ENCODE data around the gene DMAC2L. TPM values are rescaled to one million over a fixed set of nuclear protein-coding genes. Genes with fewer than 3 reads are reported as not detected.
"Not testable (repeated sequence)": the region's sequence is repeated elsewhere in the genome, so short reads cannot be mapped to it uniquely, and the experiment has no call there.

Gene DMAC2L
- total and polyA plus RNA-seq, 2 experiments from 2014 or later: 8.5 to 33.3 TPM

GRCh38 chr14:50357124-50357523 lies 45.0 kb downstream of the DMAC2L start:
- no peak for TF ChIP-seq CTCF (IDR thresholded peaks at IDR 0.05; ENCODE audit: low read depth, low read length)
- H3K4me3 ChIP-seq: no peak overlapping the region
- H3K27me3 ChIP-seq: no peaks in the 10 kb centered on the region
- H3K36me3 ChIP-seq: no peaks in the 10 kb centered on the region
- H3K4me1 ChIP-seq (ENCODE audit: low read depth): no peaks in the 10 kb centered on the region
- H3K27ac ChIP-seq: no peak overlapping the region
- no peak for DNase-seq (ENCODE audit: low read depth in 1 of 2, low spot score in 1 of 2)
- H3K9me3 ChIP-seq (ENCODE audit: low read depth): no peaks in the 10 kb centered on the region

- TF ChIP-seq CTCF (IDR thresholded peaks at IDR 0.05; ENCODE audit: low read depth, low read length): no peak
- Histone ChIP-seq H3K27ac (no peak overlapping the region), H3K4me1 (ENCODE audit: low read depth) (no peaks in the 10 kb centered on the region), H3K36me3 (no peaks in the 10 kb centered on the region), H3K27me3 (no peaks in the 10 kb centered on the region), H3K4me3 (no peak overlapping the region), H3K9me3 (ENCODE audit: low read depth) (no peaks in the 10 kb centered on the region)
- DNase-seq (ENCODE audit: low read depth in 1 of 2, low spot score in 1 of 2): no peak
Observed at GRCh38 chr14:50357753-50358395, 45.8 kb downstream of the DMAC2L start.

GRCh38 chr14:50359631-50360030 lies 47.5 kb downstream of the DMAC2L start:
- TF ChIP-seq CTCF (IDR thresholded peaks at IDR 0.05; ENCODE audit: low read depth, low read length): no peak
- no peak for DNase-seq (ENCODE audit: low read depth in 1 of 2, low spot score in 1 of 2)
- Histone ChIP-seq H3K4me1 (ENCODE audit: low read depth) (no peaks in the 10 kb centered on the region), H3K9me3 (ENCODE audit: low read depth) (no peaks in the 10 kb centered on the region), H3K36me3 (no peaks in the 10 kb centered on the region), H3K27ac (no peak overlapping the region), H3K27me3 (no peaks in the 10 kb centered on the region), H3K4me3 (no peak overlapping the region)

- H3K27me3 ChIP-seq: no peaks in the 10 kb centered on the region
- no peak overlapping the region for H3K27ac ChIP-seq
- no peak overlapping the region for H3K4me3 ChIP-seq
- no peaks in the 10 kb centered on the region for H3K4me1 ChIP-seq (ENCODE audit: low read depth)
- no peaks in the 10 kb centered on the region for H3K36me3 ChIP-seq
- H3K9me3 ChIP-seq (ENCODE audit: low read depth): no peaks in the 10 kb centered on the region
- TF ChIP-seq CTCF (IDR thresholded peaks at IDR 0.05; ENCODE audit: low read depth, low read length): no peak
- DNase-seq (ENCODE audit: low read depth in 1 of 2, low spot score in 1 of 2): no peak
Observed at GRCh38 chr14:50360093-50360492, 48.0 kb downstream of the DMAC2L start.

- no peak for DNase-seq (ENCODE audit: low read depth in 1 of 2, low spot score in 1 of 2)
- Histone ChIP-seq H3K27me3 (no peaks in the 10 kb centered on the region), H3K27ac (no peak overlapping the region), H3K9me3 (ENCODE audit: low read depth) (no peaks in the 10 kb centered on the region), H3K4me3 (no peak overlapping the region), H3K36me3 (no peaks in the 10 kb centered on the region), H3K4me1 (ENCODE audit: low read depth) (no peaks in the 10 kb centered on the region)
- no peak for TF ChIP-seq CTCF (IDR thresholded peaks at IDR 0.05; ENCODE audit: low read depth, low read length)
Observed at GRCh38 chr14:50360851-50361250, 48.7 kb downstream of the DMAC2L start.

- not testable (repeated sequence) for H3K27me3 ChIP-seq; DNase-seq (ENCODE audit: low read depth in 1 of 2, low spot score in 1 of 2); H3K9me3 ChIP-seq (ENCODE audit: low read depth); H3K36me3 ChIP-seq; H3K4me1 ChIP-seq (ENCODE audit: low read depth); H3K27ac ChIP-seq; H3K4me3 ChIP-seq
Observed at GRCh38 chr14:50361473-50362403, 49.6 kb downstream of the DMAC2L start.
